Trophoblast cell (in vitro differentiated cells and primary cell): ENCODE measurements around the gene CBR1.

Source experiments
- DNase-seq, 2 donors: peaks; one replicate each; pipeline ENCODE4 v3.0.0-alpha.2; 2016
- H2AFZ ChIP-seq: 2 replicates; pipeline ENCODE4 v1.6.1; 2013; ENCODE audit warnings: low read length, moderate library complexity, mild to moderate bottlenecking; ENCODE audit not compliant: insufficient read depth, poor library complexity
- H2AK5ac ChIP-seq: 2 replicates; pipeline ENCODE4 v1.6.1; 2013; ENCODE audit warnings: mild to moderate bottlenecking, low read length
- H2BK120ac ChIP-seq: 2 replicates; pipeline ENCODE4 v1.6.1; 2013; ENCODE audit warnings: low read length, mild to moderate bottlenecking, moderate library complexity; ENCODE audit not compliant: insufficient read depth, poor library complexity
- H2BK12ac ChIP-seq: 2 replicates; pipeline ENCODE4 v1.6.1; 2013; ENCODE audit warnings: mild to moderate bottlenecking, low read length, moderate library complexity
- H2BK5ac ChIP-seq: 2 replicates; pipeline ENCODE4 v1.6.1; 2013; ENCODE audit warnings: low read length, low read depth, moderate library complexity, mild to moderate bottlenecking; ENCODE audit not compliant: poor library complexity
- H3K14ac ChIP-seq: 2 replicates; pipeline ENCODE4 v1.6.1; 2013; ENCODE audit warnings: mild to moderate bottlenecking, low read length
- H3K18ac ChIP-seq: 2 replicates; pipeline ENCODE4 v1.6.1; 2013; ENCODE audit warnings: mild to moderate bottlenecking, low read length
- H3K23ac ChIP-seq: 2 replicates; pipeline ENCODE4 v1.6.1; 2013; ENCODE audit warnings: low read length
- H3K27ac ChIP-seq: 2 replicates; pipeline ENCODE4 v1.5.1; 2013; ENCODE audit warnings: low read depth, mild to moderate bottlenecking, inconsistent platforms, low read length, moderate library complexity
- H3K27me3 ChIP-seq: 2 replicates; pipeline ENCODE4 v1.6.1; 2013; ENCODE audit warnings: inconsistent platforms, mild to moderate bottlenecking, low read length, moderate library complexity; ENCODE audit not compliant: insufficient read depth
- H3K36me3 ChIP-seq, 2 experiments: 1 replicate in 1 of 2; 2 replicates in 1 of 2; pipeline ENCODE4 v1.6.1; 2013; ENCODE audit warnings: low read length in 2 of 2, mild to moderate bottlenecking in 2 of 2, moderate library complexity in 1 of 2; ENCODE audit not compliant: insufficient read depth in 2 of 2, control insufficient read depth in 1 of 2
- H3K4ac ChIP-seq: 2 replicates; pipeline ENCODE4 v1.6.1; 2013; ENCODE audit warnings: low read depth, mild to moderate bottlenecking, low read length, moderate library complexity
- H3K4me1 ChIP-seq, 2 experiments: 1 replicate in 1 of 2; 2 replicates in 1 of 2; pipeline ENCODE4 v1.6.1; 2013; ENCODE audit warnings: low read length in 2 of 2, mild to moderate bottlenecking in 2 of 2, moderate library complexity in 1 of 2; ENCODE audit not compliant: insufficient read depth in 2 of 2, control insufficient read depth in 1 of 2
- H3K4me2 ChIP-seq: 2 replicates; pipeline ENCODE4 v1.6.1; 2013; ENCODE audit warnings: inconsistent platforms, mild to moderate bottlenecking, low read length, moderate library complexity
- H3K4me3 ChIP-seq: 2 replicates; pipeline ENCODE4 v1.5.1; 2013; ENCODE audit warnings: mild to moderate bottlenecking, low read depth, low read length, inconsistent platforms
- H3K79me1 ChIP-seq: one replicate; pipeline ENCODE4 v1.6.1; 2013; ENCODE audit warnings: low read length
- H3K79me2 ChIP-seq: 2 replicates; pipeline ENCODE4 v1.6.1; 2013; ENCODE audit warnings: low read length, mild to moderate bottlenecking; ENCODE audit not compliant: control insufficient read depth, insufficient read depth, poor library complexity
- H3K9ac ChIP-seq: 2 replicates; pipeline ENCODE4 v1.6.1; 2013; ENCODE audit warnings: mild to moderate bottlenecking, low read length
- H3K9me3 ChIP-seq: 2 replicates; pipeline ENCODE4 v1.6.1; 2013; ENCODE audit warnings: low read depth, mild to moderate bottlenecking, control low read depth, inconsistent platforms, low read length; ENCODE audit not compliant: insufficient read depth
- H4K12ac ChIP-seq: 2 replicates; pipeline ENCODE4 v1.6.1; 2013; ENCODE audit warnings: low read depth, mild to moderate bottlenecking, low read length, moderate library complexity
- H4K8ac ChIP-seq: 2 replicates; pipeline ENCODE4 v1.6.1; 2013; ENCODE audit warnings: low read depth, mild to moderate bottlenecking, low read length, moderate library complexity
- H4K91ac ChIP-seq: one replicate; pipeline ENCODE4 v1.6.1; 2013; ENCODE audit warnings: low read depth, mild to moderate bottlenecking, low read length, moderate library complexity
- WGBS: extraction: QIAGEN DNeasy Blood & Tissue Kit; methylation state at CpG from one replicate; pipeline ENCODE4 v1.1.7; 2013; ENCODE audit warnings: missing lambda C conversion rate; ENCODE audit not compliant: insufficient read length, insufficient coverage; ENCODE audit errors: extremely low coverage; 5-methylcytosine and 5-hydroxymethylcytosine counted together

CBR1 gene

GRCh38 chr21:36080386-36080785 is 10.6 kb downstream of the CBR1 start:
- H4K8ac ChIP-seq = no peak overlapping the region
- H3K9ac ChIP-seq = no peak overlapping the region
- H3K9me3 ChIP-seq = no peaks in the 10 kb centered on the region
- no peak overlapping the region for H3K14ac ChIP-seq
- H2AFZ ChIP-seq = no peak overlapping the region
- H4K12ac ChIP-seq = no peak overlapping the region
- H4K91ac ChIP-seq = no peak overlapping the region
- no peak overlapping the region for H3K4ac ChIP-seq
- DNase-seq = no peak
- no peak overlapping the region for H2BK12ac ChIP-seq
- no peaks in the 10 kb centered on the region for H3K79me1 ChIP-seq
- no peaks in the 10 kb centered on the region for H3K27me3 ChIP-seq
- no peak overlapping the region for H2BK120ac ChIP-seq
- H3K79me2 ChIP-seq = no peaks in the 10 kb centered on the region
- no peak overlapping the region for H3K27ac ChIP-seq
- no peaks in the 10 kb centered on the region for H3K4me1 ChIP-seq
- no peak overlapping the region for H2AK5ac ChIP-seq
- H2BK5ac ChIP-seq = no peak overlapping the region
- H3K18ac ChIP-seq = no peak overlapping the region
- H3K4me3 ChIP-seq = no peak overlapping the region
- no CpG with 5 or more reads among the region's 1 CpG for WGBS
- H3K36me3 ChIP-seq = no peaks in the 10 kb centered on the region
- H3K4me2 ChIP-seq = no peak overlapping the region
- H3K23ac ChIP-seq = no peak overlapping the region

- H2AFZ ChIP-seq = no peak overlapping the region
- H3K4ac ChIP-seq = no peak overlapping the region
- no peak overlapping the region for H4K12ac ChIP-seq
- no peak overlapping the region for H3K4me2 ChIP-seq
- H3K79me1 ChIP-seq = no peaks in the 10 kb centered on the region
- H3K9me3 ChIP-seq = no peaks in the 10 kb centered on the region
- H3K14ac ChIP-seq = no peak overlapping the region
- no peaks in the 10 kb centered on the region for H3K36me3 ChIP-seq
- H3K4me1 ChIP-seq = no peaks in the 10 kb centered on the region
- H4K8ac ChIP-seq = no peak overlapping the region
- no peak overlapping the region for H4K91ac ChIP-seq
- H3K27me3 ChIP-seq = no peaks in the 10 kb centered on the region
- no peak overlapping the region for H3K23ac ChIP-seq
- H2BK120ac ChIP-seq = no peak overlapping the region
- no peak overlapping the region for H3K4me3 ChIP-seq
- no peak overlapping the region for H3K9ac ChIP-seq
- no peak overlapping the region for H2BK5ac ChIP-seq
- WGBS = no CpG with 5 or more reads among the region's 3 CpGs
- no peak overlapping the region for H3K27ac ChIP-seq
- no peak for DNase-seq
- H3K79me2 ChIP-seq = no peaks in the 10 kb centered on the region
- H2AK5ac ChIP-seq = no peak overlapping the region
- H2BK12ac ChIP-seq = no peak overlapping the region
- no peak overlapping the region for H3K18ac ChIP-seq
Observed at GRCh38 chr21:36082237-36082664, 12.4 kb downstream of the CBR1 start.

GRCh38 chr21:36087362-36088138 is 17.7 kb downstream of the CBR1 start:
- Histone ChIP-seq H3K4me3 (no peak overlapping the region), H3K9ac (no peak overlapping the region), H3K14ac (peak overlapping the region; percentile 13), H4K8ac (no peak overlapping the region), H3K27me3 (no peaks in the 10 kb centered on the region), H3K27ac (no peak overlapping the region), H3K4me1 (peaks cover 2 to 6% of the 10 kb centered on the region in 2 experiments), H3K4ac (no peak overlapping the region), H4K91ac (no peak overlapping the region), H3K23ac (no peak overlapping the region), H2AK5ac (no peak overlapping the region), H2AFZ (no peak overlapping the region), H2BK5ac (no peak overlapping the region), H3K36me3 (no peaks in the 10 kb centered on the region), H3K79me2 (no peaks in the 10 kb centered on the region), H3K18ac (no peak overlapping the region), H2BK12ac (peak overlapping the region; percentile 37), H2BK120ac (no peak overlapping the region), H3K9me3 (no peaks in the 10 kb centered on the region), H3K79me1 (no peaks in the 10 kb centered on the region), H3K4me2 (no peak overlapping the region), H4K12ac (no peak overlapping the region)
- peak in 1 of 2 donors; percentile 61 for DNase-seq
- no CpG with 5 or more reads among the region's 6 CpGs for WGBS

GRCh38 chr21:36089946-36090345 is 20.1 kb downstream of the CBR1 start:
- Histone ChIP-seq H4K8ac (no peak overlapping the region), H2BK120ac (no peak overlapping the region), H2BK12ac (no peak overlapping the region), H3K23ac (no peak overlapping the region), H3K4me1 (peaks cover 2 to 6% of the 10 kb centered on the region in 2 experiments), H2AK5ac (no peak overlapping the region), H3K9ac (no peak overlapping the region), H3K4ac (no peak overlapping the region), H3K79me1 (no peaks in the 10 kb centered on the region), H4K12ac (no peak overlapping the region), H3K27ac (no peak overlapping the region), H2AFZ (no peak overlapping the region), H3K27me3 (no peaks in the 10 kb centered on the region), H3K14ac (no peak overlapping the region), H3K4me2 (no peak overlapping the region), H3K4me3 (no peak overlapping the region), H3K36me3 (no peaks in the 10 kb centered on the region), H3K79me2 (no peaks in the 10 kb centered on the region), H2BK5ac (no peak overlapping the region), H3K9me3 (peaks cover 7% of the 10 kb centered on the region), H3K18ac (no peak overlapping the region), H4K91ac (no peak overlapping the region)
- WGBS = no CpG with 5 or more reads among the region's 3 CpGs
- DNase-seq = peak in 1 of 2 donors; percentile 56
